PC-3 (cell line): ENCODE data around the gene DLGAP3.

ENCODE experiments used
- CTCF ChIP-seq: fragments of 300-600 bp; sonication (generic); conservative IDR thresholded peaks from 2 replicates; pipeline ENCODE4 v1.5.1; 2017; ENCODE audit warnings: antibody characterized with exemption, low read depth, mild to moderate bottlenecking, low read length
- EZH2phosphoT487 ChIP-seq: fragments of 300-600 bp; sonication (generic); IDR thresholded peaks from 2 replicates; pipeline ENCODE4 v1.6.1; 2018; ENCODE audit warnings: mild to moderate bottlenecking, antibody characterized with exemption, low read length, borderline replicate concordance

- no peak for TF ChIP-seq CTCF
- no peak for TF ChIP-seq EZH2phosphoT487
These were observed 107.2 kb downstream of the DLGAP3 start for GRCh38 chr1:34822202-34822601.
